NCI-H1092 treated with DMSO at 0.1 percent for 48 hours (cell line): ENCODE results near the gene PALLD.
"Not testable (repeated sequence)": the region's sequence is repeated elsewhere in the genome, so short reads cannot be mapped to it uniquely, and the experiment has no call there.

Experiments used
- DNase-seq: peaks from one replicate; lab custom pipeline; 2025; lab: John Stamatoyannopoulos, UW

Gene PALLD

DNA sequence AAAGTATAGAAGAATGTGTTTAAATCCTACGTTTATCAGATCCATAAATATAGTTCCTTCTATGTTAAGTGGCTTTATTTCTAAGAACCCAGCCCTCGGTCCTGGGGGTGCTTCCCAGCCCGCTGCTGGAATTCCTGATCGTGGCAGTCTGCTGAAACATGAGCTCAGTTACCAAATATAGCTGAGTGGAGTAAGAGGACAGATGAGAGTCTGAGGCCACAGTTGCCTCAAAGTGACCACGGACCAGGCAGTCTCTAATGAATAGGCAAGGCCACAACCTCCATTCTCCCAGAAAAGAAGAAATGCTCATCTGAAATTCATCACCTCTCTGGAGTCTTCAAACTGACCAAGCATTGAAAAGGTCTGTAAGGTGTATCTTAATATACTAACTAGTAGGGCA lies at the start of gene PALLD:
Gene PALLD (plus strand): TSS at position 219 of the 400 bp plus-strand sequence.
- DNase-seq = no peak

DNA sequence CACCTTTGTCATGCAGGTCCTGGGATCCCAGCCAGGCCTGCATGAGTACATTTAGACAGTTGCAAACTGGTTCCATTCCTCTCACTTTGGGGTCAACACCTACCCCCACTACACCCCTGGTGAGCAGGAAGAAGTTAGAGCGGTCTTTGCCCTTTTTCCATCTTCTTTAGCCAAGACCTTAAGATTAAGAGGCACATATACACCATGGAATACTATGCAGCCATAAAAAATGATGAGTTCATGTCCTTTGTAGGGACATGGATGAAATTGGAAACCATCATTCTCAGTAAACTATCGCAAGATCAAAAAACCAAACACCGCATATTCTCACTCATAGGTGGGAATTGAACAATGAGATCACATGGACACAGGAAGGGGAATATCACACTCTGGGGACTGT lies 47.8 kb upstream of the PALLD start:
- DNase-seq = not testable (repeated sequence)

DNA sequence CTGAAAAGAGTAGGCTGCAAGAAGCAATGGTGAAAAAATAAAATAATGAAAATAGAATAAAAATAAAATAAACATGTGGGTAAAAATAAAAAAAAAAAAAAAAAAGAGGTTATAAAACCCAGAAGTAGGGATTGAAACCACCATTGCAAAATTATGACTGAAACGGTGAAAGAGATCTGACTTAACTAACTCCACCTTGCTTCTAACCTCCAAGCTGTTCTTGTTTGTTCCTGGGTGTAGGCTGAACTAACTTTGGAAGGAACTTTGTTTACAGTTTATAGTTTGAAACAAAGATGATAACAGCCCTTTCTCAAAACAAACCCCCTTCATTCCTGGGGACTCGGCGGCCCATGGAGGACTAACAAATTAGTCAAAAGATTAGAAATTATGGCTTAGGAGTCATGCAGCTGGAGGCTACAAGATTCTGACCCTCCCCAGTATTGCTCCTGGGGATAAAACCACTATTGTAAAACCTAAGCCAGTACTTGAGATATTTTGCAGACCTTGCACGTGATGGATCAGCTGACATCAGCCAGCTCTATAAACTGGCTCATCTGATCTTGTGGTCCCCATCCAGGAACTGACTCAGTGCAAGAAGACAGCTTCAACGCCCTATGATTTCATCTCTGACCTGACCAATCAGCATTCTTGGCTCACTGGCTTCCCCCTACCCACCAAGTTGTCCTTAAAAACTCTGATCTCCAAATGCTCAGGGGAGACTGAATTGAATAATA lies 47.0 kb upstream of the PALLD start:
- DNase-seq = no peak

DNA sequence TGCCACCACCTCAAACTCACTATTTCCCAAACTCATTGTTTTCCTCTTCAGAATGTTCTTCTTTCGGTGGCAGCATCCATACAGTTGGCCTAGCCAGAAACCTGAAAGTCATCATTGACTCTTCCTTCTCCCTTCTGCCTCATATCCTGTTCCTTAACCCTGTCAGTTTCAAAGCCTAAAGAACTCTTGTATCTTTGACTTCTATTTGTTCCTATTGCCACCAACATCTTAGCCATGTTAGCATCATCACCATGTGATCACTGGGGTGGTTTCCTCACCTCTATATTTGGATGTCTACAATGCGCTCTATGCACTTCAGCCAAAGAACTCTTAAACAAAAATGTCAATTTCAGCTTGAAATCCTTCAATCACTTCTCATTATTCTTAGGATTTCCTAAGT lies 45.5 kb upstream of the PALLD start:
- no peak for DNase-seq

DNA sequence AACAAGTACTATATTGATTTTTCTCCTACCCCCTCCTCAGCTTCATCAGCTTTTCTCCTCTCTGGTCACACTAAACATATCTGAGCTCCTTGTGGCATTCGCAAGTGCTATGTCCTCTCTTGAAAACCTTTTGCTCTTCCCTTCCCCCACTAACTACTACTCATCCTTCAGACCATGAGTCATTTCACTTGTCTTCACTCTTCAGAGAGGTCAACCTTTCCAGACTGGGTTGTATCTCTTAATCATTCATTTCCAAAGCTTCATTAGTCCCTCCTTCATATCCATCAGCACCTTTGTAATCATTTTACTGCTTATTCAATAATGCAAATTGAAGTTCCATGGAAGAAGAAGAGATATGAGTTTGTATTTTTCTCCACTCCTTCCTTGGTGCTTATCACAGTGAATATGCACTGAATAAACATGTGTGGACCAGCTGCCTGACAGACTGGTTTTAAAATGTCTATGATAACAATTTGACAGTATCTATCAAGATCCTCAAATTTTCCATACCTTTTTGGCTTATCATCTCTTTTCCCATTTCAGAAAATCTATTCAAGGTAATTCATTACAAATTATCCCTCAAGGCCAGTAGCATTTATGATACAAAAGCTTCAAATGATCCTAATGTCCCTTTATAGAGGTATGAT lies 45.0 kb upstream of the PALLD start:
- no peak for DNase-seq

DNA sequence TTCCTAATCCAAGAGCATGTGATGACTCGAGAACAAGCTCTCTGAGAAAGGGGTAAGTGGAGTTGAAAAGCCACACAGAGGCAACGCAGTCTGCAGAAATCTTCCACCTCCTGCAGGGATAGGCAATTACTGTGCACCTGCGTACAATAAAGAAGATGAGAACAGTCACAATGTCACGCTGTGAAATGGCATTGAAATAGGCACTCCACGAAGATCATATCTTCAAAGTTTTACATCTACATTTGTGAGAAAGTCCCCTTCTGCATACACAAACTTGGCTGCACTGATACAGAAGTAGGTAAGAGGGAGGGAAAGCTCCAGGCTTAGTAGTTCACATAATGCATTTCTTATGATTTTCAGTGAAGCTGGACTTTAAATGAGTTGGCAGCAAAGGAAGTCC lies 43.7 kb upstream of the PALLD start:
- DNase-seq = peak; percentile 11

DNA sequence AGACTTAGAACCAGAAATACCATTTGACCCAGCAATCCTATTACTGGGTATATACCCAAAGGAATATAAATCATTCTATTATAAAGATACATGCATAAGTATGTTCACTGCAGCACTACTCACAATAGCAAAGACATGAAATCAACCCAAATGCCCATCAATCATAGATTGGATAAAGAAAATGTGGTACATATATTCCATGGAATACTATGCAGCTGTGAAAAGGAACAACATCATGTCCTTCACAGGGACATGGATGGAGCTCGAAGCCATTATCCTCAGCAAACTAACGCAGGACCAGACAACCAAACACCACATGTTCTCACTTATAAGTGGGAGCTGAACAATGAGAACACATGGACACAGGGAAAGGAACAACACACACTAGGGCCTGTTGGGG lies 38.6 kb upstream of the PALLD start:
- not testable (repeated sequence) for DNase-seq

DNA sequence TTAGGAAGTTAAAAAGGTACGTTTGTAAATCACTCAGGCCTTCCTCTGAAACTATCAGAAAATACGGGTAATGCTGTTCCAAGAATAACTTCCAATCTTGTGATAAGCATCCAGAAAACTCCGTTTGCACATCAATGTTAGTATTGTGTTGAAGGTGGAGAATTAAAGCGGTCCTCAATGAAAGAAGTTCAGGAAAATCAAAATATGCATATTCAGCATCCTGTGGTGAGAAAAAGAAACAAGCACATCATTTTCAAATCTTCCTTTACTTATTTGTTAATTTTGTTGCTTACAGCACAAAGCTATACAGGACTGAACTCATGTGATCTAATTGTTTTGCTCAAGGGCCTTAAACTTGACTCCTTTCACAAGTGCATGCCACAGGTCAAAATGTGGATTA lies 35.0 kb upstream of the PALLD start:
- DNase-seq = no peak

DNA sequence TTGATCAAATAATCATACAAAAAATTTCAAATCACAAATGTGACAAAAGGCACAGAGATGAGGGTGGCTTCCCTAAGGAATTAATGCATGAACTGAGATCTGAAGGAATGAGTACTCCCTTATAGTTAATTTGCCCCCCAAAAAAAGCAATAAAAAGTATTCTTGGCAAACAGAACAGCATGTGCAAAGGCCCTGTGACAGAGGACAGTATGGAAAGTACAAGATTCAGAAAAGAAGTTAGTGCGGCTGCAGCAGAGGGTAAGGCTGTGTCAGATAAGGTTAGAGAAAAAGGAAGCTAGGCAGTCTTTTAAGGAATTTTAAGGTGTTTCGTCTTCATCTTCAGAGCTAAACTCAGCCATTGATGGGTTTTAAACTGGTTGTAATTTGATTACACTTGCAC lies 23.9 kb upstream of the PALLD start:
- DNase-seq = no peak

DNA sequence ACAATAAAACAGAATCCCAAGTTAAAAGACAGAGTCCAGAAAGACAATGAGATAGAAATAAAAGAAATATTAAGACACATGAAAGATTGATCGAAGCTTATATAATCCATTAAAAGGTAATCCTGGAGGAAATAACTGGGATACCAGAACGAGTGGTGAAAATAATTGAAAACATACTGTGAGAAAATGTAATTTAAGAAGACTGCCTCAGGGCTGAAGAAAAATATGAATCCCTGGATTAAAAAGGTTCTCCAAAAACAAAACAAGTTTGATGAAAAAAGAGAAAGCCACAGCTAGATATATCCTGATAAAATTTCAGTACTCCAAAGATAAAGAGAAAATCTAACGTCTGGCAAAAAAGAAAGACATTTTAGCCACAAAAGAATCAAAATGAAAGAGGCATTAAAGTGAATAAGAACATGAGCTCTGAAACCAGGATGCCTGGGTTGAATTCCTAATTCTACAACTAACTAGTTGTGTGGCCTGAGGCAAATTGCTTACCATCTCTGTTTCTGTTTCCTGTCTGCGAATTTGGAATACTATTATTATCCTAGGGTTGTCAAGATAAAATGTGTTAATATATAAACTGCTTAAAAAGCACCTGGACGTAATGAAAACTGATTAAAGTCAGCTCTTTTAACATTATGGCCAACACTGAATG lies 22.1 kb upstream of the PALLD start:
- DNase-seq = no peak

DNA sequence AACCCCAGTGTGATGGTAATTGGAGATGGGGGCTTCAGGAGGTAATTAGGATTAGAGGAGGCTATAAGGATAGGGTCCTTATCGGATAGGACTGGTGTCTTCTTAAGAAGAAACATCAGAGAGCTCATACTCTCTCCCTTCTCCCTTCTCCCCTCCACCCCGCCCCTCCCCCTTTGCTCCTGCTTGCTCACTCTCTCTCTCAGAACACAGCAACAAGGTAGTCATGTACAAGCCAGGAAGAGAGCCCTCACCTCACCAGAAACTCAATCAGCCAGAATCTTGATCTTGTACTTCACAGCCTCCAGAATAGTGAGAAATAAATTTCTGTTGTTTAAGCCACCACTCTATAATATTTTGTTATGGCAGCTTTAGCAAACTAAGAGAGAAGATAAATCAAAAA lies 21.1 kb upstream of the PALLD start:
- DNase-seq = no peak

DNA sequence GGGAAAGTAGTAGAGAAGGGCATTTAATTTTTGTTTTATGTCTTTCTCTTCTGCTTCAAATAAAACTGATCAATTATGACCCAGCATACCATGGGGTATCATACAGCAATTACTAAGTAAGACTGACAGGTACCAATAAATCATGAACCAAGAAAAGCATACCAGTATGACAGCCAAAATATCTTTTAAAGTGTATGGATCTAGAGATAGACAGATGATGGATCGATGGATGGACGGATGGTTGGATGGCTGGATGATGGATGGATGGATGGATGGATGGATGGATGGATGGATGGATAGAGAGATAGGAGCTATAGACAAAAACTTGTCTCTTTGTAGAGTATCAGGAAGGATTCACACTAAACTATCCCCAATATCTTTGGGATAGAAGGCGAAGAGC lies 18.0 kb upstream of the PALLD start:
- no peak for DNase-seq

DNA sequence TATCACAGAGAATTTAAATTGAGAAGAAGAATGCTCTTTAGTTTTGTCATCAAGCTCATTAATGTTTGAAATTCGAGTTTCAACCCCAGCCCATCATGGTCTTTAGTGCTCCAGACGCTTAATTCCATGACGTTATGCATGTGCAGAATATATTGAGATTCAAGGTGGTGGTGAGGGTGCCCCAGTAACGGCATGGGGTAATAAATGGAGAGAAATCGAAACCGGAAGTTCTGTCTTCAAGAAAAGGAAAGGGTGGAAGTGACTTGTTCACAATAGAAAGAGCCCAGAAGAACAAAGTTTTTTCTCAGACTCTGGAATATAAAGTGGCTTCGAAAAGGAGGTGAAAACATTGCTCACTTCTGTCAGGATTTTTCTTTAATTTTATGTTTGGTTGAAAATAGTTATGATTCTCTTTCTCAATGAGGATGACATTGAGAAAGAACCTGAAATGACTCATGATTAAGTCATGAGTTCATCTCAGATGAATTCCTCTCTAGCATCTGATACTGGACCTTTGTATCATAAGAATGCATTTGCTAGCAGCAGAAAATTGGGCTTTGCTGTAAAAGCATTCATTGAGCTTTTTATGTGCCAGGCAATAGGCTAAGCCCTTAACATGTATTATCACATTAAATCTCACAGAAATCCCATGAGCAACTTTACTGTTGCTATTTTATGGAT lies 15.8 kb upstream of the PALLD start:
- peak; percentile 54 for DNase-seq

DNA sequence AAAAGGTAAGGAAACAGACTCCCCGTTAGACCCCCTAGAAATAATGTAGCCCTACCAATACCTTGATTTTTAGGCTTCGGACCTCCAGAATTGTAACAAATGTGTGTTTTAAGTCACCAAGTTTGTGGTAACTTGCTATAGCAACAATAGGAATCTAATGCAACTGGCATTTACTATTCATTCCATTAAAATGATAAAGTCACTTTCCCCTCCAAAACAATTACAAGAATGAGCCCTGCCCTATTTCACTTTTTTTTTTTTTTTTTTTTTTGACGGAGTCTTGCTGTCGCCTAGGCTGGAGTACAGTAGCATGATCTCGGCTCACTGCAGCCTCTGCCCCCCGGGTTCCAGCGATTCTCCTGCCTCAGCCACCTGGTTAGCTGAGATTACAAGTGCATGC lies 13.0 kb upstream of the PALLD start:
- DNase-seq = no peak

DNA sequence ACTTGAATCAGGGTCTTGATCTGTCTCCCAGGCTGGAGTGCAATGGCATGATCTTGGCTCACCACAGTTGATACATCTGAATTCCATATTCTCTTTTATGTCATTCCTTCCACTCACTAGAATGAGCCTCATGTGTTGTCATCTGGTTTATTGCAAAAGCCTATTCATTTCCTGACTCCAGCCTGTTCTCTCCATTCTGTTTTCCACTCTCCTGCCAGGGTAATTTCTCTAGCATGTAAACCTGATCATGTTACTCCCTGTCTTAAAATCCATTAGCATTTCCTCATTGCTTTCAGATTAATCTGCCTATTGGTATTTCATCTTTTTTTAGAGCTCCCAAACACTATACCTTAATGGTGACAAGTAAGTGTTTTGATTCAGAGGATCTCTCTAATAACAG lies 12.2 kb upstream of the PALLD start:
- DNase-seq = no peak

DNA sequence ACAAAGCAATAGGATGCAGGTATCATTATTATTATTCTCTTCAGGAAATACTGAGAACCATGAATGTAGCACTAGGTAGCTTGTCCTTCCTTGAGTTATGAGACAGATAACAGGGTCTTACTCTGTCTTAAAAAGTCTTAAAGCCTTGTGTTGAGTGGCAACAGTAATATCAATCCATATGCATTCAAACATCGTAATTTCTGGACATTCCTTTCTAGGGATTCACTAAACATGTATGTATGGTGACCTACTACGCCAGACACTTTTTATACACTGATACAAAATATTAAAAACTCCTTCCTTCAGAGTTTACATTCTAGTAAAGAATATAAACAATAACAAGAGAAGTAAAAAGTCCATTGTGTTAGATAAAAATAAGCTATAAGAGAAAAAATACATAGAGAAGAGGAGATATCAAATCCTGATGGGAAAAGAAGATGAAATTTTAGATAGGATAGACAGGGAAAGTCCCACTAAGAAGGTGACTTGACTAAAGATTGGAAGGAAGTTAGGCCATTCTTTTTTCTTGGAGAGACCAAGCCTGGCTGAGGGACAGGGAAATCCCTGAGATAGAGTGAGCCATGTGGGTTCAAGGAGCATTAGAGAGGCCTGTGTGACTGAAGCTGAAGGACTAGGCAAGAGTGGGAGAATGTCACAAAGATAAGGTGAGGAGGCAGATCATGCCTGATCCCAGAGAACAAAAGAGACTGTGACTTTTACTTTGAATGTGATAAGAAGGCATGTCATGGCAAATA lies 11.5 kb upstream of the PALLD start:
- DNase-seq = no peak

DNA sequence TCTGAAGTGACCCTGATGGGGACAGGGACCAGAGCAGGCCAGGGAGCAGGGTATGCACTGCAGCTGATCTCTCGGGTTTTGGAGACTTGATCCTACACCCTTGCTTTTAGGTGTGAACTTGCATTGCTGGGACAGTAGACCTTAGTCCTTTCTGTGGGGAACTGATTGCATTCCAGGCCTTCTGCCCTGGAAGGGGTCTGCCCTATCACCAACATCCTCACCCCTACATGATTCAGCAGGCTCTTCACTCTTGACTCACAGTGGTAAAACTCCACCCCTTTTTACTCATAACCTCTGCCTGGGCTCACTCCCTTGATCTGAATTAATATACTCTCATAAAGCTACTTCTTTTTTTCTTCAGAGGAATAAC lies 10.0 kb upstream of the PALLD start:
- DNase-seq = no peak

DNA sequence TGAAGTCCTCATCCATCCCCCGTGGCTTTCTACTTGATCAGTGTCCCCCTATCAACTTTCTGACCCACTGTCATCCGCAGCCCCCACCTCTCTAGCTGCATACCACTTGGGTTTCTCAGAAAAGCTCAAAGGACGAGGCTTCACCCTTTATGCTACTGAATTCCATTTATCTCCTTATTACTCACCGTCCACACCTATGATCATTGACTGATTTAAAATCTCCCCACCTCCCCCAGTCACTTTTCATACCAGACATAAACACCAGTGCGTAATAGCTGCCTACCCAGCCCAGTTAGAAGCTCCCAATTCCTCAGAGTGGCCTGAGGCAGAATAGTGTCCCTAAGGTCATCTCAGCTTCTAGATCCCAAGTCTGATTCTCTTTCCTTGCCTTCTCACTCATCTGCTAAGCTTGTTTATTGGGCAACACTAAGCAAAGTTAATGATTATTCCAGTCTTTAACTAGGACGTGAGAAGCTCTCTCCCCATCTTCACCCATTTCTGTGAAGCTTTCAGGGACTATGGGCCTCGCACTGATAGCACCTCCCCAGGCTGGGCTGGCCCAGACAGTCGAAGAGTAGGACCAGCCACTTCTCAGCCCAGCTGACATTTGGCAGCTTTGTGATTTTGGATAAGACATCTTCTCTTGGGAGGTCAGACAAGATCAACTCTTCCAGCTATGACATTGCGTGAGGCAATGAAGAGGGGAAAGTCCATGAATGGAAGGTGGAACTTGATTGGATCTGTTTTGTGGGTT lies 9.4 kb upstream of the PALLD start:
- DNase-seq = no peak

DNA sequence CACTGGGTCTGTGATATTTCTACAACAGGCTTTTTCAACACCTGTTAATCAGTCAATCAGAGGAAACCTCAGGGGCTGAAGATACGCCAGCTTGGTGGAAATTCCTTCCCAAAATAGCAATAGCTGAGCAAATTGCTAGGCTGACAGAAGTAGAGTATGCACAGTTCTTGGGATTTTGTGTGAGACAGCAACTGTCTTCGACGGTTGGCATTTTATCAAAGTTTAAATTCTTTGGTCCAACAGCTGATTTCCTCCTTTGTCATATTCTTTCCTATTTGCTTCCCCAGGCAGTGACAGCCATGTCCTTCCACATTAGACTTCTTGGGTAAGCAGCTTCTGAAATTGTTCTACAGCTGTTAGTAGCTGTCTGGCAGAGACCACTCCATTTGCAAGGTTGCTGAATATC lies 8.0 kb upstream of the PALLD start:
- DNase-seq = no peak

DNA sequence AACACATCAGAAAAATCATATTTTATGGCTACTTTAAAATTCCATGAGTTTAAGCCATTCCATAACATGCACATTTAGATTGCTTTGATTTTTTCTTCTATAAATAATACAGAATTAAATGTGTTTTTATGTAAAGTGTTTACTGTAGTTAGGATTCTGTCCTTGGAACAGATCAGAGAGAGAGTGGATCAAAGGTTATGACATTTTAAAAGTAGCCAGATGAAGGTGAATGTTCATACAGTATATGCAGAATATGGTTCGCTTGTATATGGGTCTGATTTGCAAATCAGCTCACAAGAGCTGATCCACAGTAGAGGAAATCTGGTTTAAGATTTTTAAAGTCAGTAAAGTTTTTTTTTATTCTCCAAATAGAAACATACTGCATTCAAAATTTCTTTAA lies 7.2 kb upstream of the PALLD start:
- no peak for DNase-seq

DNA sequence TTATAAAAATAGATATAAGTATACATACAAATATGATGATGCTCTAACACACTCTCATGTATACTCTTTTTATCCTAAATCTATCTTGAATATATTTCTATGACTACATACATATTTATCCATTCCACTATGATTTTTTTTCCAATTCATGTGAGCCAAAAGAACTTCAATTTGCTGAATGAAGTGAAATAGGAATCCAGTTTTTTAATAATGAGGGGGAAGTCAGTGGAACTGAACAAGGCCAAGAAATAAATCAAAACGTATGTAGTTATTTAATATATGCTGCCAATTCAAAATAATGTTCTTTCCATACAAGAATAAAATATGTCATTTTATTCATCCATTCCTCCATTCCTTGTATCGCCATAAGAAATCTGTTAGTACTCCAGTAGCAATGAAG lies 6.1 kb upstream of the PALLD start:
- no peak for DNase-seq
